Liver (tissue), 9 donors: ENCODE measurements around the gene YPEL3. TPM values are rescaled to one million over a fixed set of nuclear protein-coding genes. Genes with fewer than 3 reads are reported as not detected.

Experiments used
- DNase-seq: peaks from one replicate; pipeline ENCODE4 v3.0.0-alpha.2; 2017; ENCODE audit warnings: low spot score
- H3K27ac ChIP-seq, 2 donors: one replicate each; pipeline ENCODE4 v1.7.0; 2013; ENCODE audit warnings: inconsistent platforms in 2 of 2, low read length in 2 of 2, control low read depth in 1 of 2, low read depth in 1 of 2, mild to moderate bottlenecking in 1 of 2
- H3K27me3 ChIP-seq, 4 donors: one replicate each; pipeline versions ENCODE4 v1.6.1 to v1.7.0; 2013; ENCODE audit warnings: low read length in 3 of 4, inconsistent platforms in 1 of 4, mild to moderate bottlenecking in 1 of 4, moderate library complexity in 1 of 4; ENCODE audit not compliant: control insufficient read depth in 4 of 4, insufficient read depth in 4 of 4
- H3K36me3 ChIP-seq, 4 donors: one replicate each; pipeline versions ENCODE4 v1.6.1 to v1.7.0; 2013; ENCODE audit warnings: low read length in 3 of 4, mild to moderate bottlenecking in 3 of 4, low read depth in 1 of 4, moderate library complexity in 1 of 4; ENCODE audit not compliant: control insufficient read depth in 4 of 4, insufficient read depth in 3 of 4
- H3K4me1 ChIP-seq, 4 donors: one replicate each; pipeline versions ENCODE4 v1.6.1 to v1.7.0; 2013; ENCODE audit warnings: low read length in 3 of 4, mild to moderate bottlenecking in 3 of 4, moderate library complexity in 1 of 4; ENCODE audit not compliant: control insufficient read depth in 4 of 4, insufficient read depth in 4 of 4
- H3K4me3 ChIP-seq, 3 donors: one replicate each; pipeline versions ENCODE4 v1.6.1 to v1.7.0; 2013; ENCODE audit warnings: low read length in 3 of 3, control low read depth in 1 of 3, low read depth in 1 of 3, mild to moderate bottlenecking in 1 of 3
- H3K9ac ChIP-seq, 2 donors: one replicate each; pipeline ENCODE4 v1.7.0; 2013; ENCODE audit warnings: low read length in 2 of 2, mild to moderate bottlenecking in 2 of 2, moderate library complexity in 2 of 2, control low read depth in 1 of 2, low read depth in 1 of 2
- H3K9me3 ChIP-seq, 4 donors: one replicate each; pipeline versions ENCODE4 v1.6.1 to v1.7.0; 2013; ENCODE audit warnings: low read length in 3 of 4; ENCODE audit not compliant: control insufficient read depth in 4 of 4
- ATF3 ChIP-seq: IDR thresholded peaks from 2 replicates; pipeline ENCODE4 v1.6.1; 2016; ENCODE audit warnings: antibody characterized with exemption
- CTCF ChIP-seq: fragments of 150-350 bp; IDR thresholded peaks from 2 replicates; pipeline ENCODE4 v1.5.1; 2017; ENCODE audit warnings: improper control_type of control experiment, low read depth, low read length; ENCODE audit not compliant: missing input control
- FOXA1 ChIP-seq: IDR thresholded peaks from 2 replicates; pipeline ENCODE4 v1.6.1; 2016; ENCODE audit warnings: antibody characterized with exemption
- GABPA ChIP-seq, 2 donors: IDR thresholded peaks in 1 of 2; conservative IDR thresholded peaks in 1 of 2; 2 replicates each; pipeline ENCODE4 v1.6.1; 2016; ENCODE audit warnings: antibody characterized with exemption in 2 of 2, mild to moderate bottlenecking in 1 of 2, moderate library complexity in 1 of 2
- HNF4G ChIP-seq: IDR thresholded peaks from 2 replicates; pipeline ENCODE4 v1.6.1; 2016; ENCODE audit warnings: antibody characterized with exemption
- JUND ChIP-seq, 2 donors: IDR thresholded peaks; 2 replicates each; pipeline ENCODE4 v1.6.1; 2016; ENCODE audit warnings: antibody characterized with exemption in 2 of 2
- MAX ChIP-seq: IDR thresholded peaks from 2 replicates; pipeline ENCODE4 v1.6.1; 2016; ENCODE audit warnings: antibody characterized with exemption
- NR2F2 ChIP-seq: IDR thresholded peaks from 2 replicates; pipeline ENCODE4 v1.6.1; 2016; ENCODE audit warnings: antibody characterized with exemption
- REST ChIP-seq: IDR thresholded peaks from 2 replicates; pipeline ENCODE4 v1.6.1; 2016; ENCODE audit warnings: antibody characterized with exemption, mild to moderate bottlenecking
- SP1 ChIP-seq: IDR thresholded peaks from 2 replicates; pipeline ENCODE4 v1.6.1; 2018; ENCODE audit warnings: antibody characterized with exemption, mild to moderate bottlenecking
- YY1 ChIP-seq: IDR thresholded peaks from 2 replicates; pipeline ENCODE4 v1.6.1; 2016; ENCODE audit warnings: antibody characterized with exemption, mild to moderate bottlenecking
- ZBTB33 ChIP-seq: IDR thresholded peaks from 2 replicates; pipeline ENCODE4 v1.6.1; 2016; ENCODE audit warnings: antibody characterized with exemption
- WGBS: extraction: QIAGEN DNeasy Blood & Tissue Kit; methylation state at CpG from one replicate; pipeline ENCODE4 v1.1.7; 2013; 5-methylcytosine and 5-hydroxymethylcytosine counted together
- polyA plus RNA-seq, 2 donors: library from polyadenylated mRNA; stranded (reverse) in 1 of 2; unstranded in 1 of 2; fragments of 200-250 nt in 1 of 2; fragments of >200 nt in 1 of 2; fragmentation: Nextera tagmentation in 1 of 2; extraction: Ambion mirVana in 1 of 2; gene quantifications; one replicate each; pipeline versions ENCODE4 v1.2.1 to v1.2.3, GENCODE V29; 2013 to 2015
- total RNA-seq, 2 donors: library from RNA; depleted of rRNA; stranded (reverse); fragments of >200 nt; gene quantifications; one replicate each; pipeline ENCODE4 v1.2.3, GENCODE V29; 2014
- donor health status: healthy.
- donor health status: healthy.
- donor health status: healthy.
- donor health status: healthy.
- donor health status: healthy.

YPEL3 gene
- total and polyA plus RNA-seq, 4 donors: 10.5 to 42.7 (median 24.5) TPM

GRCh38 chr16:30046178-30046577 lies 49.8 kb downstream of the YPEL3 start:
- no peak overlapping the region for H3K4me3 ChIP-seq
- no peak overlapping the region for H3K27ac ChIP-seq
- no peaks in the 10 kb centered on the region for H3K4me1 ChIP-seq
- no peaks in the 10 kb centered on the region for H3K9me3 ChIP-seq
- DNase-seq: no peak
- no peaks in the 10 kb centered on the region for H3K36me3 ChIP-seq
- 71% methylated on average over 8 of the region's 8 CpGs for WGBS
- TF ChIP-seq REST (no peak), GABPA (IDR thresholded peaks at IDR 0.05 in 1 of 2, conservative IDR thresholded peaks at IDR 0.05 in 1 of 2) (no peak), NR2F2 (no peak), HNF4G (no peak), CTCF (no peak), ATF3 (no peak), YY1 (no peak), SP1 (no peak), MAX (no peak), JUND (IDR thresholded peaks at IDR 0.05) (no peak), ZBTB33 (no peak), FOXA1 (no peak)
- no peak overlapping the region for H3K9ac ChIP-seq
- no peaks in the 10 kb centered on the region for H3K27me3 ChIP-seq

Other genes with a start within 250 kb of the YPEL3 start
- 10 to 100 TPM; 31.4 to 38.7 TPM for gene CDIPT, start 233.0 kb downstream of the YPEL3 start, total RNA-seq
- gene CDIPT, start 233.0 kb downstream of the YPEL3 start, polyA plus RNA-seq: 100 to 1,000 TPM in 1 of 2 donors, 10 to 100 TPM in 1; 38.1 to 102 TPM
- under 1 TPM; 0.25 to 0.37 TPM for gene SEZ6L2, start 196.7 kb downstream of the YPEL3 start, total RNA-seq
- gene SEZ6L2, start 196.7 kb downstream of the YPEL3 start, polyA plus RNA-seq: under 1 TPM; 0.24 to 0.35 TPM
- under 1 TPM in 1 of 2 donors, not detected in 1; 0.25 TPM for gene ASPHD1, start 195.7 kb downstream of the YPEL3 start, total RNA-seq
- gene ASPHD1, start 195.7 kb downstream of the YPEL3 start, polyA plus RNA-seq: under 1 TPM in 1 of 2 donors, not detected in 1; 0.28 TPM
- gene KCTD13, start 170.0 kb downstream of the YPEL3 start, total RNA-seq: 10 to 100 TPM in 1 of 2 donors, 1 to 10 TPM in 1; 3.1 to 13.1 TPM
- gene KCTD13, start 170.0 kb downstream of the YPEL3 start, polyA plus RNA-seq: 1 to 10 TPM; 2.7 to 4.4 TPM
- 10 to 100 TPM; 25.5 to 29.6 TPM for gene TMEM219, start 134.1 kb downstream of the YPEL3 start, total RNA-seq
- 10 to 100 TPM; 64.1 to 75.9 TPM for gene TMEM219, start 134.1 kb downstream of the YPEL3 start, polyA plus RNA-seq
- gene TAOK2, start 122.3 kb downstream of the YPEL3 start, total RNA-seq: 10 to 100 TPM; 19.0 to 27.9 TPM
- gene TAOK2, start 122.3 kb downstream of the YPEL3 start, polyA plus RNA-seq: 10 to 100 TPM in 1 of 2 donors, 1 to 10 TPM in 1; 2.2 to 12.9 TPM
- gene HIRIP3, start 100.6 kb downstream of the YPEL3 start, total RNA-seq: 10 to 100 TPM in 1 of 2 donors, 1 to 10 TPM in 1; 9.2 to 10.5 TPM
- 1 to 10 TPM; 5.7 to 9.0 TPM for gene HIRIP3, start 100.6 kb downstream of the YPEL3 start, polyA plus RNA-seq
- gene INO80E, start 100.0 kb downstream of the YPEL3 start, total RNA-seq: 10 to 100 TPM; 11.7 to 24.8 TPM
- 10 to 100 TPM in 1 of 2 donors, 1 to 10 TPM in 1; 8.0 to 22.8 TPM for gene INO80E, start 100.0 kb downstream of the YPEL3 start, polyA plus RNA-seq
- gene DOC2A, start 85.2 kb downstream of the YPEL3 start, total RNA-seq: under 1 TPM in 1 of 2 donors, not detected in 1; 0.17 TPM
- under 1 TPM; 0.09 to 0.22 TPM for gene DOC2A, start 85.2 kb downstream of the YPEL3 start, polyA plus RNA-seq
- gene C16orf92, start 73.0 kb downstream of the YPEL3 start, total RNA-seq: not detected
- not detected for gene C16orf92, start 73.0 kb downstream of the YPEL3 start, polyA plus RNA-seq
- gene TLCD3B, start 64.9 kb downstream of the YPEL3 start, total RNA-seq: under 1 TPM in 1 of 2 donors, not detected in 1; 0.65 TPM
- under 1 TPM in 1 of 2 donors, not detected in 1; 0.05 TPM for gene TLCD3B, start 64.9 kb downstream of the YPEL3 start, polyA plus RNA-seq
- gene ALDOA, start 30.5 kb downstream of the YPEL3 start, total RNA-seq: 10 to 100 TPM; 96.8 to 99.3 TPM
- 100 to 1,000 TPM; 142 to 251 TPM for gene ALDOA, start 30.5 kb downstream of the YPEL3 start, polyA plus RNA-seq
- 10 to 100 TPM; 49.7 to 68.7 TPM for gene PPP4C, start 20.2 kb downstream of the YPEL3 start, total RNA-seq
- gene PPP4C, start 20.2 kb downstream of the YPEL3 start, polyA plus RNA-seq: 10 to 100 TPM; 56.3 to 79.6 TPM
- gene TBX6, start 4.3 kb downstream of the YPEL3 start, total RNA-seq: under 1 TPM; 0.09 to 0.25 TPM
- under 1 TPM; 0.10 to 0.26 TPM for gene TBX6, start 4.3 kb downstream of the YPEL3 start, polyA plus RNA-seq
- gene GDPD3, start 17.3 kb upstream of the YPEL3 start, total RNA-seq: under 1 TPM; 0.42 to 0.67 TPM
- gene GDPD3, start 17.3 kb upstream of the YPEL3 start, polyA plus RNA-seq: under 1 TPM; 0.43 to 0.71 TPM
- gene MAPK3, start 27.0 kb upstream of the YPEL3 start, total RNA-seq: 1 to 10 TPM; 3.7 to 8.7 TPM
- gene MAPK3, start 27.0 kb upstream of the YPEL3 start, polyA plus RNA-seq: 10 to 100 TPM in 1 of 2 donors, 1 to 10 TPM in 1; 7.5 to 18.6 TPM
- 10 to 100 TPM; 12.7 to 26.7 TPM for gene CORO1A, start 87.4 kb upstream of the YPEL3 start, total RNA-seq
- 10 to 100 TPM in 1 of 2 donors, 1 to 10 TPM in 1; 6.0 to 16.7 TPM for gene CORO1A, start 87.4 kb upstream of the YPEL3 start, polyA plus RNA-seq
- 10 to 100 TPM; 21.2 to 79.8 TPM for gene BOLA2B, start 97.5 kb upstream of the YPEL3 start, total RNA-seq
- gene BOLA2B, start 97.5 kb upstream of the YPEL3 start, polyA plus RNA-seq: 10 to 100 TPM; 47.6 to 66.0 TPM
- 10 to 100 TPM; 37.1 to 37.9 TPM for gene SLX1A, start 97.7 kb upstream of the YPEL3 start, total RNA-seq
- gene SLX1A, start 97.7 kb upstream of the YPEL3 start, polyA plus RNA-seq: 10 to 100 TPM; 46.1 to 55.2 TPM
- gene SULT1A3, start 103.0 kb upstream of the YPEL3 start, total RNA-seq: 1 to 10 TPM; 2.8 to 9.4 TPM
- 10 to 100 TPM; 12.6 to 13.8 TPM for gene SULT1A3, start 103.0 kb upstream of the YPEL3 start, polyA plus RNA-seq
- gene NPIPB13, start 152.3 kb upstream of the YPEL3 start, total RNA-seq: 1 to 10 TPM; 1.3 to 1.5 TPM
- gene NPIPB13, start 152.3 kb upstream of the YPEL3 start, polyA plus RNA-seq: 1 to 10 TPM in 1 of 2 donors, under 1 TPM in 1; 0.70 to 1.4 TPM